Stimulated activated CD4-positive, alpha-beta T cell treated with anti-CD3 and anti-CD28 coated beads, Interleukin-12 subunit alpha, Interleukin-12 subunit beta, amount 100 ng/mL, for 4 hours (primary cell): ENCODE results near the gene SSTR5.

ENCODE experiments used
- DNase-seq: peaks from one replicate; pipeline ENCODE4 v3.0.0-alpha.2; 2020

The SSTR5 gene

DNA sequence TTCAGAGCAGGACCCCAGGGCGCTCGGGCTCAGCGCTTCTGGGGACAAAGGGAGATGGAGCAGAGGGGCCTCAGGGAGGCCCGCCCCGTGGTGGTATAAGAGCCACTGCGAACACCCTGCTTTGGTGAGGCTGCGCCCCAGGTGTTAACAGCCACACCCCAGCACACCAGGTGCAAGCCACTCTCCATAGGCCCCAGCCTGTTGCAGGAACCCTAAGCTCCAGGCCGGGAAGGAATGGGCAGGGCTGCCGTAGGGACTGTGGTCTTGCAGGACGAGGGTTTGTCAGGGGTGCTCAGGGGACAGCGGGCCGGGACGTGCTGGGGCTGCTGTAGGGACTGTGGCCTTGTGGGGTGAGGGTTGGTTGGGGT, 17.0 kb upstream of the SSTR5 start:
- DNase-seq, result no peak

DNA sequence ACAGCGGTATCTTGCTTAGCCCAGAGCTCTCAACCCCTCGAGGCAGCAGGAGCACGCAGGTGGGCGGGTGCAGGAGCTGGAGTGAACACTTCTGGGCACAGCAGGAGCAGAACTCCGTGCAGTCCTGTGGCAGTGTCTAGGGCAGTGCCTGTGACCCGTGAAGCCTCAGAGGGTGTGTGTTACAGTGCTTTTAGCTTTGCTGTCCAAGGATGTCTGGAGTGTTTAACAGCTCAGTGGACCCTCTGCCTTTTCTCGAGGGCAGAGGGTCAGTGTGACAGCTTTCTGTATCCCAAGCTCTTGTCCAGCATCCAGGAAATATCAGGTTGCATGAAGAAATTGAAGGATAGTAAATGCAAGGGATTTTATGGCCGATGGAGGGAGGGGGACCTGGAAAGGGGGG, 16.4 kb upstream of the SSTR5 start:
- no peak for DNase-seq

DNA sequence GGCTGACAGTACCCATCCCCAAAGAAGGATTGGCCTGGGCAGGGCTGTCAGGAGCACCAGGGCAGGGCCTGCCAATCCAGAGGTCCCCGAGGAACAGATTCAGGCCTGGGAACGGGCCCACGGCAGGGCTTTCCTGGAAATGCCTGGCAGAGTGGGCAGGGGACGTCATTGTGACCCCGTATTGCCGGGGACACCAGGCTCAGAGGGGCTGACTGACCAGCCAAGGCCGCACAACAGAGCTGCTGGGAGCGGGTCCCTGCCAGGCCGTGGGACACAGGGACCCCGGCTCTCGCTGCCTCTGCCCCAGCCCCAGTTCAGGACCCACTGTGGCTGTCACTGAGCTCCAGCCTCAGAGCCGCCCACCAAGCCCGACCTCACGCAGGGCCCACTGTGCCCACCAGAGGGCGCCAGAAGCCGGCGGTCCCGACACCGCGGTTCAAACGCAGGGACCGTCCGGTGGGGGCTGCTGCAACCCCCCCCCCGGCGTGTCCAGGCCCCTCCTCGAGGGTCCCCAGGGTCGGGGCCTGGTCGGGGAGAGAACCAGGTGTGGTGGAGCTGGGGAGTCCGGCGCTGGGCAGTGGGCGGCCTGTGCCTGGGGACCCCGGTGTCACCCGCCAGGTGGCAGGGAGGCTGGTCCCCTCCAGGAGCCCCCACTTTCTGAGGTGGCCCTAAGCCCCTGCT, 15.2 kb upstream of the SSTR5 start:
- DNase-seq, result peak; percentile 72

DNA sequence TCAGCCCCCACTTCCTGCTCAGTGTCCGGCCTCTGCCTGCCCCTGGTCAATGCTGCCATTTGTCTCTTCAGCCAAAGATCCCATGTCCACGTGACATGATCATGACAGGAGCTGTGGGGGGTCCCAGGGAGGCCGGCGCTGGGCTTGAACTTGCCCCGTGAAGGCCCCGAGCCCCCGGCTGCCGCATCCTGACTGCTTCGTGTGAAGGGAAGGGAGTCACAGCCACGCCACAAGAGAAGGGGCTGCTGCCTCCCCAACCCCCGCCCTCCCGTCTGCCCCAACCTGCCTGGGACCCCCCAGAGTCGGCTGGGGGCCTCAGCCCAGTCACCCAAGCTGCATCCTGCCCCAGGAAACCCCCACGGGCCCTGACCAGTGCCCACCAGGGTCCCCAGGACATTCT, 14.3 kb upstream of the SSTR5 start:
- no peak for DNase-seq

DNA sequence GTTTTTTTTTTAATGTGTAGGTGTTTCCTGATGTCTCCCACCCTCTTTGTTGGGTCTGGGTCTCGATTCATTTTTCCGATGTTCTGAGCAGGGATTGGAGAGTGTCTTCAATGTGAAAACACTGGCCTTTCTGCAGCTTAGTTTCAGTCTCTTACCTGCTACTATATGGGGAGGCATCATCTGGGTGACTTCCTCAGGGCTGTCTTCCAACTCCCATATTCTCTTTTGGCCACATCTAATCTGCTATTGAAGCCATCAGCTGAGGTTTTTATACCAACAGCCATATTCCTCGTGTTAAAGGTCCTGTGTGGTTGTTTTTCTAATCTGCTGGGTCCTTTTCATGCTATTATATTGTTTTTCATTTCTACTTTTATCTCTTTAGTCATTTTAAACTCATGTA, 13.2 kb upstream of the SSTR5 start:
- no peak for DNase-seq

DNA sequence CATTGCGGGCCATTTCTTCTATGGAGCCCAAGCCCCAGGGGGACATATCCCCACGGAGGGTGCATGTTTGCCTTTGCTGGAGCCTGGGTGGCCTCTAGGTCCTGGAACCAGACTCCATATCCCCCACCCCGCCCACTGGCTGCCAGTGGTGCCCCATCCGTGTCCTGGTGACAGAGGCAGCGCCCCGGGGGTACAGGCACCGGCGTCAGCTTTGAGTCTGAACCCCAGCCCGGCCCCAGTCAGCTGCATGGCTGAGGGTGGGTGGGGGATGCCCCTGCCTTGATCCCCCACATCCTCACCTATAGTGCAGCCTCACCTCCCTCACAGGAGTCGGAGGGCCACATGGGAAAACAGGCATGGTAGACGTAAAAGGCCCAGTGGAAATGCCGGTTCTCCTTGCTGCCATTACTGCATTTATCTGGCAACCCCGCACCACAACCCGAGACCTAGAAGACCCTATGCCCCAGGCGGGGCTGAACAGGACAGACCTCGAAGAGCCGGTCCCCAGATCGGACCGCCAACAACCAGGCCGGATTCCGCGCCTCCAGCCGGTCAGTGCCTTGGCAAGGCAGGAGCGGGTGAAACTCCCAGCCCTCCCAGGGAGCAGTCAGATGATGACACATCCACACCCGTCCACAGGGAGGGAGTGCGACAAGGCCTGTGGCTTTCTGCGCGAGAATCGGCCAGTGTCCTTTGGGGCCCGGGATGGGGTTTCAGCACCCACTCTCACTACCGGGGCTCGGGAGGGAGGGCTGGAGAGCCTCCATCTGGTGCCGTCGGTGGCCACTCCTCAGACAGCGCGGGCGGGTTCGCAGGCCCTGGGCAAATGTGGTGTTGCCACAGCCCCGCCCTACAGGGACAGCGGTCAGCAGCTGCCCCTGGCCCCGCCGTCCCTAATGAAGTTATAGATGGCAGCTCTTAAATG, 11.9 kb upstream of the SSTR5 start:
- DNase-seq, result no peak

DNA sequence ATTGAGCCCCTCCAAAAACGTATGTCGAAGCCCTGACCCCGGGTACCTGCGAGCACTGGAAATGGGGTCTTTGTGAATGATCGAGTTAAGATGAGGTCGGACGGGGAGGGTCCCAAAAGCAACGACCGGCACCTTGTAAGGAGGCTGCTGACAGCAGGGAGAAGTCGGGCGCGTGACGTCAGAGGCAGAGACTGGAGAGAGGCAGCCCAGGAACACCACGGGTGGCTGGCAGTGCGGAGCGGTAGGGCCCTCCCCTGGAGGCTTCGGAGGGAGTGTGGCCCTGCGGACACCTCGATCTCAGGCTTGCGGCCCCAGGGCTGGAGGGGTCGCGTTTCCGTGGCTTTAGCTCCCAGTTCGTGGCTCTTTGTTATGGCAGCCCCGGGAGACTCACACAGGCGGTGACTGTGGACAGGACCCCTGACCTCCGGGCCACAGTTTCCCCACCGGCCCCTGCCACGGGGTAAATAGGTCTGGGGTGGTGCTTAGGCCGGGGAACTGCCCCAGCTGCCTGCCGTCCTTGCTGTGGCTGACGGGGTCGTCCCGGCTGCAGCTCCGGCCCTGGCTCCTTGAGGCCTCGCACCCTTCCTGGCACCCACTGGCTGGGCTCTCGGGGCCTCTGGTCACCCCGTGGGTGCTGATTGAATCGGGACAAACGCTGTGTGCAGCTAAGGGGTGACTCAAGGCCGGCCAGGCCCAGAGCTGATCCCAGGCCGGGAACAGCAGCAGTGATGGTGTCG, 10.6 kb upstream of the SSTR5 start:
- no peak for DNase-seq

DNA sequence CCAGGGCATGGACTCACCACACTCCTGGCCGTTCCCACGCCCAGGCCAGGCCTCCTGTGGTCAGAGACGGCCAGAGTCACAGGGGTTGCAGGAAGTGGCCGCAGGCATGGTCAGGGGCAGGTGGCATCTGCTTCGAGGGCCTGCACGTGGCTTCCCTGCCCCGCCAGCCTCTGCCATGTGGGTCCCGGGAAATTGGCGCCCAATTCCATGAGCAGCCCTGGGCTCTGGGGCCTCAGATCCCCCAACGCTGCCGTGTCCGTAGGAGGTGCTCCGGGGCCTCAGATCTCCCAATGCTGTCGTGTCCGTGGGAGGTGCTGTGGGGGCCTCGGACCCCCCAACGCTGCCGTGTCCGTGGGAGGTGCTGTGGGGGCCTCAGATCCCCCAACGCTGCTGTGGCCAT, 9.7 kb upstream of the SSTR5 start:
- DNase-seq, result no peak

DNA sequence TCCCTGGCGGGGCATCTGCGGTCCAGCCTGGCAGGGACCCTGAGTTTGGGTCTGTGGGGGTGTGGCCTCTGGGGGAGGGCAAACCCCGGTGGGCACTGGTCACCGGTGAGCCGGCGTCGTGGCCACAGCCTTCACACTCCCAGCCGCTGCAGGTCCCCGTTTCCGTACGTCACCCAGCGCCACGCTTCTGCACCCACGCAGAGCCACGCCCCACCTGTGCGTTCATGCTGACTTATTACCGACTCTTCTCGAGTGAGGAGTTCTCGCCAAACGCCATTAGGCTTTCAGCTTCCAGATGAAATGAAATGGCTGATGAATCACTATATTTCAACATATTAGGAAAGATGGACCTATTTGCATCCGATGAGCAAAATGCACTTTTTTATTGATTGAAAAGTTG, 8.8 kb upstream of the SSTR5 start:
- DNase-seq, result no peak

DNA sequence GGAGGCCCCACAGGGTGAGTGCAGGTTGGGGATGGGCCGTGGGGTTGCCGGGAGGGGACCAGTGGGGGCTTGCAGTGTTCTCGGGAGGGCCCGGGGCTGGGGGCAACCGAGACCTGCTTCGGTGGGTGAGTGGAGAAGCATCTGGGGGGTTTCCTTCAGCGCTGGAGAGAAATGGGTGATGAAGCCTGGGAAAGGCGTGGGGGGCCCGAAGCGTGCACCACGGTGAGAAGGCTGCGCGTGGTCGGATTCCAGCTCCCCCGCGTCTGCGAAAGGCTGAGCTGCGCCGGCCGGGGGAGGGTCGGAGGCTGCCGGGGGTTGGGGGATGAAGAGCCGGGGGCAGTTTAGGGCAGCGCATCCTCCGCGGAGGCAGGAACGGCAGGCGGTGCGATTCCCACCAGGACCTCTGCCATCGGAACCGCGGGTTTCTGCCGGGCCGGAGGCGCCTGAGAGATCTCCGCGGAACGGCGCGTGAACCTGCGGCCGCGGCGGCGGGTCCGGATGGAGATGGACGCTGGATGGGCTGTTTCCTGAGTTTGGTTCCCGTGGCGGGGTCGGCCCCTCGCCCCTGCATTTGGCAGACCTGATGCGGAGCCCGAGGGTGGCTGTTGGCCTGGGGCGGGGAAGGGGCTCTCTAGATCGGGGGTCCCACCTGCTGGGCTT, 6.9 kb upstream of the SSTR5 start:
- no peak for DNase-seq

DNA sequence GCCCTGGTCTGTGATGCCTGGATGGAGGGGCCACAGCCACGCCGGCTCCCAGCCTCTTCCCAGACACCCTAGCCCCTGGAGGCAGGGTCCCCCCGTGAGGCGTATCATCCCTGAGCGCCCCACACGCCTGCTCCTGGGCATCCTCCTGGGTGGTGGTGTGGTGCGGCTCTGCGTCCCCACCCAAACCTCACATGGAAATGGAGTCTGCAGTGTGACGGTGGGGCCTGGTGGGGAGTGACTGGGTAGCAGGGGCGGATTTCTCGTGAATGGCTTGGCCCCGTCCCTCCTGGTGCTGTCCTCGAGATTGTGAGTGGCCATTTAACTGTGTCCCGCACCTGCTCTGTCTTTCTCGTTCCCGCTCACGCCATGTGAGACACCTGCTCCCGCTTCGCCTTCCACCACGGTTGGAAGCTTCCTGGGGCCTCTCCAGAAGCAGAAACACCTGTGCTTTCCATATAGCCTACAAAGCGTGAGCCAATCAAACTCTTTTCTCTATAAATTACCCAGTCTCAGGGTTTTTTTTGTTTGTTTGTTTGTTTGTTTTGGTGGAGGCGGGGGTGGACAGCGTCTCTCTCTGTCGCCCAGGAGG, 5.9 kb upstream of the SSTR5 start:
- DNase-seq, result no peak

DNA sequence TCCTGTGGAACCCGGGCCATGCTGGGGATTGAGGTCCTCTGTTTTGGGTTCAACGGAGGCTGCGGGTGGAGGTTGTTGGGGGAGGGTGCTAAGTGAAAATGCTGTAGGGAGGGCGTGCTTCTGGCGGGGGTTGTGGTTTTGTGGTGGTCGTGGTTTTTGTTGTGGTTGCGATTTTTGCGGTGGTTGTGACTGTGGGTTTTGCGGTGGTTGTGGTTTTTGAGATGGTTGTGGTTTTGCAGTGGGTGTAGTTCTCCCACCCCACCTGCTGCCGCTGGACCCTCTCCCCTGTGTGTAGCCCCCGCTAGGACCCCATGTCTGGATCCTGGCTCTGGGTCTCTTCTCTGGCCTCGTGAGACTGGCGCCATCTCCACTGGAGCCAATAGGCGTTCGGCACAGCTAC, 4.9 kb upstream of the SSTR5 start:
- no peak for DNase-seq

DNA sequence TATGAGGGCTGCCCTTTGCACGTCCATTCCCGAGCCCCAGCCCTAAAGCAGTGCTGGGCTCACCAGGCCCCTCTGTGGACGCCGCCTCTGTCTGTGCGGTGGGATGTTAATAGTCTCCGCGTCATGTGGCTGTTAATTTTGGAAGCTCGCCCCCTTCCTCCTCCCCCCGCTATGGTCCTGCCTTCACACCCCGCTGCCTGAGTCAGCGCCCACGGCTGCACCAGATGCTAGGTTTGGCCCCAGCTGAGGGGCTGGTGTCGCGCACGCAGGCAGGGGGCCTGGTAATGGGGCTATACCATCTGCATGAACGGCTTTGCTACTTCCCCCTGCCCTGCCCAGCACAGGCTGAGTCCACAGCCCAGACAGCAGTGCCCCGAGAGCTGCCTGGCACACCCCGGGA, 4.1 kb upstream of the SSTR5 start:
- DNase-seq, result no peak

DNA sequence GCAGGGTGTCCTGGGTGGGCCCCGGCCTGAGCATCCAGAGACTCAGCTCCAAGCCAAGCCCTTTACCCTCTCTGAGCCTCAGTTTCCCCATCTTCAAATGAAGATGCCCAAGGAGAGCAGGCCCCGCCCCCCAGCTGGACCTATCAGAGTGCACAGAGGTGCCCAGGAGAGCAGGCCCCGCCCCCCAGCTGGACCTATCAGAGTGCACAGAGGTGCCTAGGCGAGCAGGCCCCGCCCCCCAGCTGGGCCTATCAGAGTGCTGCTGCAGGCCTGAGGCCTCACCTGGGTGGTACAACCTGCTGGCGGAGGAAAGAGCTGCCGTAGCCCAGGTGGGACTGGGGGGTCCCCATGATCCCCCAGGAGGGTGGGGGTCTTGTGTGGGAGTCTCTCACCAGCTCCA, 3.4 kb upstream of the SSTR5 start:
- DNase-seq, result no peak

DNA sequence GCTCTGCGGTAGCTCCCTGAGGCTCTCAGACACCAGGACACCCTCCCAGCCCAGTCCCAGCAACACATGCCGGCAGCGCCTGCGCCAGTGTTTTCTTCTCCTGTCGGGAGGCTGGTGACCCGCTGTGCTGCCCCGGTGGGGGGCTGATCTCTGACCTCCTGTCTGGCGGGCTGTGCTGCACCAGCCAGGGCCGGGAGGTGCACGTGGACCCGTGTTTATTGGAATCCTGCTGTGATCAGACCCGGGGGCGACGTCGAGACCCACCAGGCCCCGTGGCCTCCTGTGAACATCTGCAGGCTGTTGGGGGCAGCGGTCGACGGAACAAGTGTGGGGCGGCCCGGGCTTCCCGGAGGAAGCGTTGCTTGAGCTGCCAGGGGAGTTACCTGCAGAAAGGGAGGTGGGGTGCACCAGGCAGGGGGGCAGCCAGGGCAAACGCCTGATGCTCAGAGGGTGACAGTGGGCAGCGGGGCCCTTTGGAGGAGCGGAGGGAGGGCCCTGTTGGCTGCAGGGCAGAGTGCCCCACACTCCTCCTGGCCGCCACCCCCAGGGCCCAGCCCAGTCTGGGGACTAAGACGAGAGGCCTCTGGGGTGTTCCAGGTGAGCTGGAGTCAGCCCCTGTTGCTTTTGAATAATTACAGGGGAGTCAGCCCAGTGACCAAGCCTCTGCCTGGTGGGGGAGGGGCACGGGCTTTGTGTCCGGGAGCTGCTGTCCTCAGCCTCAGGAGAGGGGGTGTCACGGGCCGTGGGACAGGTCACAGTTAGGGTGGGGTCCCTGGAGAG, 2.3 kb upstream of the SSTR5 start:
- DNase-seq, result no peak

DNA sequence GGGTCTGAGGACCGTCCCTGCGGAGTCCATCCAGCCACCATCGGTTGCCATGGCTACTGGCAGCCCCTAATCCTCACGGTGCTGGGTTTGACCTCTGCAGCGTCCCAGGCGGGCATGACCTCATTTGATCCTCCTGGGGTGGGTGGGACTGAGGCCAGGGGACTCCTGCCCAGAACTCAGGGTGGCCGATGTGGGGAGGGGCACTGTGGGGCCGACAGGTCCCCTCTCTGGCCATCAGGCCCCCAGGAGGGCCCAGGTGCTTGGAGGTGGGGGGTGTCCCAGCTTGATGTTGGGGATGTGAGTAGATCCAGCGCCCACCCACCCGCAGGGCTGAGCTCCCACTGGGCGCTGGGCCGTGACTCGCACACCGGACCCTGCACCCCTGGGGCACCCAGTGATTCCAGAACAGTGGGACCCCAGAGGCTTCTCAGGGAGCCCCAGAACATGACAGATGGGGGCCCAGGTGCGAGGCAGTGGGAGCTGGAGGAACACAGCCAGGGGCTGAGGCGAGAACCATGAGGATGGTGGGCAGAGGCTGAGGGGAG, 1.6 kb upstream of the SSTR5 start:
- DNase-seq, result no peak

DNA sequence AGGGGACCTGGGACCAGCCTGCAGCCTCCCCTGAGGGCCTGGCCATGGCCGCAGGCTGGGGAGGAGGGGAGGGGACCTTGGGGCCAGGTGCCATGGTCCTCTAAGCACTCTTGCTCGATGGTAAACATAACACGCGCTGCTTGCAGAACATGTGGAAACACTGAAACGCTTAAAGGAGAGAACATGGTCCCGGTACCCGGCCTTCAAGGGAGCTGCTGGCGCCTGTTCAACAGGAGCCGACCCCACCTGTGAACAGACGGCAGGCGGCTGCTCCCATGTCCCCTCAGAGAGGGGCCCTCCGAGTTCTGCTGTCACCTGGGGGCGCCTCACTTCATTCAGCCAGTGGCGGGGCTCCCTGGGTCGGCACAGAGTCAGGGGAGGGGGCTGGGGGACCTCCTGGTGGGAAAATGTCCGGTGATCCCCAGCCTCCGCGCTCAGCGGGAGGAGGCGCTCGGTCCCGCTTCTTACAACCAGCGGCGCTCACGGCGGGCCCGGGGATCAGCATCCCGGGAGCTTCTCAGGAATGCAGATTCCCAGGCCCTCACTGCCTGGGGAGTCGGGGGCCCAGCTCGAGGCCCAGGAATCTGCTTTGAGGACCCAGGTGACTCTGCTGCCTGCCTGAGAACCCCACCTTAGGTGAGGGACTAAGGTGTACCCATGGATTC, 854 bp upstream of the SSTR5 start:
- DNase-seq, result no peak

DNA sequence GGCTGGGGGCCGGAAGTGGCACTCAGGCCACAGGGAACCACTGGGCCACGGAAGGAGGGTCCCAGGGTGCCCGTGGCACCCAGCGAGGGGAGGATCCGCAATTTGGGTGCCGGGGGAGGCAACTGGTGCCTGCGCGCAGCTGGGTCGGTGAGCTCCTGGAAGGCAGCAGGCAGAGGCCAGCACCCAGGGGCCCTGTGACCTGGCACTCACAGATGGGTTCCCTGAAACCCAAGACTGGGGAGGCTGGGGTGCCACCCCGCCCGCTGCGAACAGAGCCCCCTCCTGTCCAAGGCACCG, 663 bp downstream of the SSTR5 start:
- DNase-seq, result no peak

DNA sequence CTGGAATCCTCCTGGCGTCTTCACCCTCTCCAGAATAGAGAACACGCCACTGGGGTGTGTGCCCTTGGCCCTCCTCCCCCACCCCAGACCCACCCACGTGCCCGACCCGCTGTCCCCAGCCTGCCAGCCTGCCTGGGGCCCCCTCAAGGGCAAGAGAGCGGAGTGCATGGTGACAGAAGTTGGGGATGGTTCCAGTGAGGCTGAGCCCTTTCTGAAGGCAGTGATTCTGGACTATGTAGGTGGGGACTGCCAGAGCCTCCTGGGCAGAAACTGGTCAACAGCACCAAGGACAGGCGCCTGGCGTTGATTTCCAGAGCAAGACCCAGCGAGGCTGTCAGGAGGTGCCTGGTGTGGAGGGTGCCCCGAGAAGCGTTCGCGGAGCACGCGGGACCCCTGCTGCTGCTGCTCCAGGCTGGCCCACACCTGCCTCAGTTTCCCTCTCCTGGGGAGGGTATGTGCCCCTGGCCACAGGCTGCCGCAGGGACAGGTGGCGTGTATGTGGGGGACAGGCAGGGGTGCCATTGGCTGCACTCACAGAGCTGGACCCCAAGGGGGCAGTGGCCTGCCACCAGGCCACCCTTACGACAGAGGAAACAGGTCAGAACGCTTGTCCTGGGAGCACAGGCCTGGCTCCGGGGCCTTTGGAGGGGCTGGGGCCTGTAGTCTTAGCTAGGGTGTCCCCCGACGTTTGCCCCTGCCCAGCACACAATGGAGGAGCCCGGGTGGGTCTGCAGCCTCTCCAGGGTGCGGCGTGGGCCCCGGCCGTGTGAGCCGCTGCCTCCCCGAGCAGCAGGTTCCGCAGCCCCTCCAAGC, 1.2 kb downstream of the SSTR5 start:
- DNase-seq, result no peak

DNA sequence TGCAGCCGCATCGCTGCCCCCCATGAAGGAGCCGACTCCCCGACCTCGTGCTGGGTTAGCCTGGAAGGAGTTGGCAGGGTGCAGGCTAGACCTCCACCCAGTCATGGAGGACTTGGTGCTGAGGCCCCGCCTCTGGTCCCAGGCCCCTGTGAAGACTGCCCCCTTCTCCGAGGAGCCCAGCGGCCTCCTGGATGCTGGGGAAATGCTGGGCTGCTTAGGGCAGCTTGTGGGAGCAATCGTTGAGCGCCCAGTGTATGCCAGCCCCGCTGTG, 1.8 kb downstream of the SSTR5 start:
- no peak for DNase-seq

DNA sequence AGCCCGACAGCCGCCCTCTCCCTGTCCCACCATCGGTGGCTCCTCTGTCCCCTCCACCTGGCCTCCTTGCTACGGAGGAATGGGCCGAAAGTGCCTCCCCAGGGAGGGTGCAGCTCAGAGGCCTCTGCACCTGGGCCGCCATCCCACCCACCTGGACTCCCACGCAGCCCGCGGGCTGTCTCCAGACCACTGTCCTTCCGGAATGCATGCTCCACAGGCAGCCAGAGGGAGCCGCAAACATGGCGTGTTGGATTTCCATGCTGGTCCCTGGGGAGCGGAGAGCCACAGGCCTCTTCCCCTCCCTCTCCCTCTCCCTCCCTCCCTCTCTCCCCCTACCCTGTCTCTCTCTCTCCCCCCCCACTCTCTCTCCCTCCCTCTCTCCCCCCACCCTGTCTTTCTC, 3.0 kb downstream of the SSTR5 start:
- DNase-seq, result no peak
